LNCAP (cell line): Measurements from ENCODE around the gene ASB18.
A peak's percentile ranks its signal among the peaks of the same experiment; 100 is the strongest.

ENCODE experiments used
- TF ChIP-seq, protein P1 (sequence below): fragments of 450-650 bp; IDR thresholded peaks from 2 replicates; pipeline ENCODE4 v1.5.1; 2017; ENCODE audit warnings: mild to moderate bottlenecking

ASB18 gene

DNA sequence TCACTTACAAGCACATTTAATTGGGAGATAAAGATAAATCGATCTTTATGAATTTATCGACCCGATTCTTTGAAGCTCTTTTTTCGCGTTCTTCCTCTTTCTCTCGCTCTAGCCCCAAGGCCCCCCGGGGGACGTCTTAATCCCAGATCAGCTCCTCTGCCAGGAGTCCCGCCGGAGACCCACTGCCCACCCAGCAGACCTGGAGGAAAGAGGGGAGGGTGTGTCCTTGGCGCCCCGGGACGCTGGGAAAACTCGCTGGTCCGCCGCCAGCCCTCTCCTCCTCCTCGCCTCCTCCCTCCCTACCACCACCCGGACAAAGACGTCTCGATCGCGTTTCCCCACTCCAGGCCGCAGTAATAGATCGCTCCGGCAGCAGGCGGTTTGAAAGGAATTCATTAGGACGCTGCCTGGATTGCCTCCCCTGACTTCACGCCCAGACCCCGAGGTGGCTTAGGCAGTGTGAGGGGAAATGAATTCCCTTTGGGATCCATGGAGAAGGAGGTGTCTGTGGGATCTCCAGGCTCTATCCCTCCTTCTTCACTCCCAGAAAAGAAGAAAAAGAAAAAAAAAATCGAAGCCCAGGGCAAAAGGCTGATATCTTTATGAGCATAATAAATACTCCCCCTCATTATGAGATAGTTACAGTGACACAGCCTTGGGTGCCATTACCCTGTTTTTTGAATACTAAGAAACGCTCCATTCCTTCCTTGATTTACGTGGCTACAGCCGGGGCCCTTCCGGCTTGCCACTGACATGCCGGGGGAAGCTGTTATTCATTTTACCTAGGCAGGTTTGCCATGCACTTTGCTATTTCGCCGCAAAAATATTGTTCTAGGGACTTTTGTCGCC, 94.2 kb downstream of the ASB18 start:
- TF ChIP-seq, protein P1, sequence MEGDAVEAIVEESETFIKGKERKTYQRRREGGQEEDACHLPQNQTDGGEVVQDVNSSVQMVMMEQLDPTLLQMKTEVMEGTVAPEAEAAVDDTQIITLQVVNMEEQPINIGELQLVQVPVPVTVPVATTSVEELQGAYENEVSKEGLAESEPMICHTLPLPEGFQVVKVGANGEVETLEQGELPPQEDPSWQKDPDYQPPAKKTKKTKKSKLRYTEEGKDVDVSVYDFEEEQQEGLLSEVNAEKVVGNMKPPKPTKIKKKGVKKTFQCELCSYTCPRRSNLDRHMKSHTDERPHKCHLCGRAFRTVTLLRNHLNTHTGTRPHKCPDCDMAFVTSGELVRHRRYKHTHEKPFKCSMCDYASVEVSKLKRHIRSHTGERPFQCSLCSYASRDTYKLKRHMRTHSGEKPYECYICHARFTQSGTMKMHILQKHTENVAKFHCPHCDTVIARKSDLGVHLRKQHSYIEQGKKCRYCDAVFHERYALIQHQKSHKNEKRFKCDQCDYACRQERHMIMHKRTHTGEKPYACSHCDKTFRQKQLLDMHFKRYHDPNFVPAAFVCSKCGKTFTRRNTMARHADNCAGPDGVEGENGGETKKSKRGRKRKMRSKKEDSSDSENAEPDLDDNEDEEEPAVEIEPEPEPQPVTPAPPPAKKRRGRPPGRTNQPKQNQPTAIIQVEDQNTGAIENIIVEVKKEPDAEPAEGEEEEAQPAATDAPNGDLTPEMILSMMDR, result no peak

DNA sequence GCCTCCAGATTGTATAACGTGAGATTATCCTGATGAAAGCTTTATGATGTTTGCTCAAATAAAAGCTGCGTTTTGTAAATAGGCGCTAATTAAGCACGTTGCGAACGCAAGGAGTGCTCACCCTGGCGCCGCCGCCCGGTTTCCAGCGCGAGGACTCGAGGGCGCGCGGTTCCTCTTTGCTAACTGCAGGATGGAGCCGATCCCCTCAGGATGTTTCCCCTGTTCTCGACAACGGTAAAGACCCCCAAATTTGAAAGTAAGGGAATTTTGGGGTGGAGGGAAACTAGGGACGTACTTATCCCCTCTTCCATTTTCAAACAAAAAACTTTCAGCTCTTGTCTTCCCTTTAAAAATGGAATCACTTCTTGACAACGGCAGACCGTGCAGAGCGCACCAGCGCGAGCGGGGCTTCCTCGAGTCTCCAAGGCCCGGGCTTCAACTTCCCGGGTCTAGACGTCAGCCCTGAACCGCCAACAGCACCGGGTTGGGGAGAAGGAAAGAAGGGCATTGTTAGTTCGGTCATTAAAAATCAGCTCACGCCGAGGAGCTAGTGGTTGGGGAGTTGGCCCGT, 95.0 kb downstream of the ASB18 start:
- TF ChIP-seq, protein P1, result no peak

DNA sequence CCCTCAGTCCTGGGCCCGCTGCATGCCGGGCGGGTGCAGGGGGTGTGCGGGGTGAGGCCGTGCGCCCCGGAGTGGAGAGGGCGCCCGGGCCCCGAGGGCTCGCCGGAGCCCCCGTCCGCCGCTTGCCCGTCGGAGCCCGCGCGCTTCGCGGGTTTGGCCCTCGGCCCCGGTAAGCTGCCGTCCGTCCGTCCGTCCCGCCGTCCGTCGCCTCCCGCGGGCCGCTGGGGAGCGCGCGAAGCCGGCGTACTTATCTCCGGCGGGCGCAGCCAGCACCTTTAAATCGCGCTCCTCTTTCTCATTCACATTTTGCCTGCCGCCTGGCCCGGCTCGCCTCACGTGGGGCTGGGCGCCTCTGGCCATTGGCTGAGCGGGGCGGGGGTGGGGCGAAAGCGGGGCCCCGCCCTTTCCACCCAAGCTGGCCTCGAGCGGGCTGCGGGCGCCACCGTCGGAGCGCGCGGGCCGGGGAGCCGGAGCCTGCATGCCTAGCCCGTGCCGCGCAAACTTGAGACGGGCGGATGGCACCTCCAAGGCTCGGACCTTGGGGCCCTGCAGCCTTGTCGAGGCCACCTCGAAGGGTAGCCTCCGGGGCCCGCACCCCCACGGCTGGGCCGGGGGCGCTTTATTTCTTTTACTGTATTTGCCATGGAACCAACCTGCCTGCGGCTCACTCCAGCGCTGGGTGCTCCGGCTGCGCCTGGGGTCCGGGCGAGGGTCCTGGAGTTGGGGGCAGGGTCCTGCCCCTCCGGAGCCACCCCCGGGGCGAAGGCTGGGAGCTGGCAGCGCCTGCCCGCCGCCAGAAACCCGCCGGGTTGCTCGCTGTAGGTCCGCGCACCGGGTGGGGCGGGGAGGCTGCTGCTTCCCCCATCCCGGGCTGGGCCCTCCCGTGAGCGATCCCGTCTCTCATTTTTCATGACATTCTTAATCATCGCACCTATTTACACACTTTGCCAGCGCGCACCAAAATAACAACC, 95.8 kb downstream of the ASB18 start, which contains the start of gene GBX2:
GBX2 (minus strand) TSS at position 277 of the 971 bp plus-strand sequence. CDS start 415 bp downstream, outside the sequence.
- TF ChIP-seq, protein P1, result no peak

DNA sequence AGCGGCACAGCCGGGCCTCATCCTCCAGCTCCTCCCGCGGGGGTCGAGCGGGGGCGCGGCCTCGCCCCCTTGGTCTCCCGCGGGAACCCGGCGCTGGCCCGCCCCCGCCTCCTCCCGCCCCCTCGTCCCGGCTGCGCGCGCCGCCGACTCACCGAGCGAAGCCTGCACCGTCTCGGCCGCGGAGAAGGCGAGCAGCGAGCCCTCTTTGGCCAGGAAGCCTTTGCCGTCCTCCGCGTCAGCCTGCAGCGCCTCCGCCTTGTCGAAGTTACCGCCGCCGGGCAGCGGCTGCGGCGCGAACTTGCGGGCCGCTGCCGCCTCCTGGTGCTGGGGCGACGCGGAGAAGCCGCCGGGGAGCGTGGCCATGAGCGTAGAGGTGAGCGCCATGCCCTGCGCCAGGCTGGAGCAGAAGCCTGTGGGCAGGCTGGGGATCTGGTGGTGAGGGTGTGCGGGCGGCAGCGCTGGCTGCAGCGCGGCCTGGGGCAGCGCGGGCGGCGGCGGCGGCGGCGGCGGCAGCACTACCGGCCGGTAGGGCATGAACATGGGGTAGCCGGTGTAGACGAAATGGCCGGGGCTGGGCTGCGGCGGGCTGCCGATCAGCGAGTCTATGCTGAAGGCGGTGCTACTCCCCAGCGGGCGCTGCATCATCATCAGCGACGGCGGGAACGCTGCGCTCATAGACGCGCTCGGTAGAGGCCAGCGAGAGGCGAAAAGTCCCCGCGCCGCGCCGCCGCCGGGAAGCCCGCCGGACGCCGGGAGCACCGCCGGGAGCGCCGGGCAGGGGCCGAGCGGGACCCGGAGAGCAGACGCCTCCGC, 96.7 kb downstream of the ASB18 start:
- TF ChIP-seq, protein P1, result peak; percentile 40; the same call in 1 of the 2 replicates

DNA sequence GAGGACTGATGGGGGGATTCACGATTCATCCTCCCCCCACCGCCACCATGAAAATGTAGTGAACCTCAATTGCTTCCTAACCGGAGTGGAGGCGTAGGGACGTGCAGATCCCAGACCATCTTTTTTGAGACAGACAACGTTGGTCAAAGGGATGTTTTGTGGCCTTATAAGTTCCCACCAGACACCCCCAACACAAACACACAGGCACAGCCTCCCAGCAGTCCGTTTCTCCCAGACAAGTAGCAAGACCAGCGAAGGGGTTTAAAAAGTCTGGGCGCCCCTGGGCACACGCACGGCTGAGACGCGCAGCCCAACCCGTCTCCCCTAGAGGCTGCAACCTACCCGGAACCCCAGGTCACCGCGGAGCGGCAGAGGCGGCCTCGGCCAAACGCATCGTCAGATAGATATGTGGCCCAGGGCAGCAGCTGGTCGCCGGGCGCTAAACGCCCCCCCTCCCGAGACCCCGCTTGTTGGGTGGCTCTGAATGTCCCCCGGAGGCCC, 97.4 kb downstream of the ASB18 start:
- TF ChIP-seq, protein P1, result no peak

DNA sequence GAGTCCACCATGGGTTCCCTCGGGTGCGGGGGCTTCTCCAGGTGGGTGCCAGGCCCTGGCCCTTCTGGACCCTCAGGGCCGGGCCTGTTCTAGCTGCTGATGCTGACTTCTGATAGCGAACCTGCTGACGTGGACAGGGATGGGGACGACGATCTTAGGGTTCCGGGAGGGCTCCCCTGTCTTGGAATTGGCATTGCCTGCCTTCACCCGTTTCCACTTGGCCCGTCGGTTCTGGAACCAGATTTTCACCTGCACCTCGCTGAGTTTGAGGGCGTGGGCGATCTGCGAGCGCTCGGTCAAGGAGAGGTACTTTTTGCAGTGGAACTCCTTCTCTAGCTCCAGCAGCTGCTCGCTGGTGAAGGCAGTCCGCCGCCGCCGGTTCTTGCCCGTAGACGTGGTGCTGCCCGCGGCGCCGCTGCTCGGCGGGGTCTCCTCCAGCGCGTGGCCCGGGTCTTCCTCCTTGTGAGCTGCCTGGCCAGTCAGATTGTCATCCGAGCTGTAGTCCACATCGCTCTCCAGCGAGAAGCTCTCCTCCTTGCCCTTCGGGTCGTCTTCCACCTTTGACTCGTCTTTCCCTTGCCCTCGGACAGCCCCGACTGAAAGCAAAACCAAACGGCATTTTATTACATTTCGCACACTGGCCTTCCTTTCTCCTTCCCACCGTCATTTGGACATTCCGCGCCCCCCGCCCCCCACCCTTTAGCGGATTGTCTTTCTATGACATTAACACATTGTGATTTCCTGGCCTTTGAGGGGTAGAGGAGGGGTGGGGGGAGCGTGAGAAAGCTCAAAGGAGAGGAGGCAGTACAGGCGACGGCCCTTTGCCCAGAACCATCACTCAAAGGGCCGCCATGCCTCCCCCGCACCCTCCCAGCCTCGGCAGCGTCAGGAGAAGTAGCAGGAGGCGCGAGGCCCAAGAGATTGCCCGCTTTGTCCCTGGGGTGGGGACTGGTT, 98.1 kb downstream of the ASB18 start:
- TF ChIP-seq, protein P1, result no peak
